B cell (primary cell): Measurements from ENCODE around the gene TFRC. TPM values are rescaled to one million over a fixed set of nuclear protein-coding genes. Genes with fewer than 3 reads are reported as not detected.

Experiments
- ATAC-seq: fragments of 200-7000 bp; cut with Tn5 transposase; one replicate; pipeline ENCODE4 v1.10.0; 2021; ENCODE audit warnings: low read depth, mild to moderate bottlenecking, moderate number of reproducible peaks, moderate library complexity
- CTCF ChIA-PET: fragments of 350-600 bp; sonication (Branson Sonifier 250); formaldehyde crosslinking; loops from one replicate; lab custom pipeline; 2021; ENCODE audit warnings: antibody characterized with exemption, inconsistent platforms; lab: Charles Lee
- POLR2A ChIA-PET: fragments of 350-600 bp; sonication (Branson Sonifier 250); formaldehyde crosslinking; loops from one replicate; lab custom pipeline; 2021; ENCODE audit warnings: antibody characterized with exemption; lab: Charles Lee
- DNase-seq: peaks from one replicate; pipeline ENCODE4 v3.0.0; 2013
- H2AFZ ChIP-seq: 2 replicates; pipeline ENCODE4 v1.6.1; 2012; ENCODE audit warnings: mild to moderate bottlenecking, low read depth, low read length; ENCODE audit not compliant: insufficient read depth, poor library complexity, severe bottlenecking
- H3K27ac ChIP-seq, 2 donors: 1 replicate in 1 of 2; 2 replicates in 1 of 2; pipeline ENCODE4 v1.5.1; 2012 to 2013; ENCODE audit warnings: low read length in 2 of 2, mild to moderate bottlenecking in 2 of 2, moderate library complexity in 1 of 2
- H3K27me3 ChIP-seq, 4 experiments: fragments of 200-600 bp in 1 of 4; sonication (generic) in 1 of 4; replicated peaks in 1 of 4; 1 replicate in 2 of 4; 2 replicates in 2 of 4; pipeline versions ENCODE4 v1.6.1 to v1.7.0; 2013 to 2016; ENCODE audit warnings: low read length in 3 of 4, mild to moderate bottlenecking in 2 of 4, mixed read lengths in 1 of 4, moderate library complexity in 1 of 4; ENCODE audit not compliant: insufficient read depth in 4 of 4, control insufficient read depth in 3 of 4; ENCODE audit errors: control extremely low read depth in 1 of 4
- H3K36me3 ChIP-seq, 2 experiments: replicated peaks in 1 of 2; 1 replicate in 1 of 2; 2 replicates in 1 of 2; pipeline versions ENCODE4 v1.6.1 to v1.7.1; 2013; ENCODE audit warnings: low read length in 1 of 2; ENCODE audit not compliant: insufficient read depth in 2 of 2, control insufficient read depth in 1 of 2; ENCODE audit errors: control extremely low read depth in 1 of 2, extremely low read depth in 1 of 2
- H3K4me1 ChIP-seq, 2 donors: fragments of 200-600 bp in 1 of 2; sonication (generic) in 1 of 2; 1 replicate in 1 of 2; 2 replicates in 1 of 2; pipeline versions ENCODE4 v1.5.1 to v1.6.1; 2013 to 2017; ENCODE audit warnings: low read length in 2 of 2; ENCODE audit not compliant: control insufficient read depth in 2 of 2, insufficient read depth in 2 of 2
- H3K4me2 ChIP-seq: replicated peaks from 2 replicates; pipeline ENCODE3; 2012; ENCODE audit warnings: mild to moderate bottlenecking, low read depth, low read length; ENCODE audit not compliant: poor library complexity, severe bottlenecking
- H3K4me3 ChIP-seq, 5 experiments: fragments of 200-600 bp in 1 of 5; sonication (generic) in 1 of 5; 1 replicate in 3 of 5; 2 replicates in 2 of 5; pipeline versions ENCODE4 v1.5.1 to v1.7.0; 2011 to 2016; ENCODE audit warnings: low read length in 4 of 5, mild to moderate bottlenecking in 4 of 5, low read depth in 2 of 5, control low read depth in 1 of 5, moderate library complexity in 1 of 5; ENCODE audit not compliant: insufficient read depth in 1 of 5; ENCODE audit errors: control extremely low read depth in 1 of 5, extremely low read depth in 1 of 5
- H3K79me2 ChIP-seq: fragments of 200-600 bp; sonication (generic); one replicate; pipeline ENCODE4 v1.6.0; 2016; ENCODE audit warnings: low read length; ENCODE audit not compliant: control insufficient read depth, insufficient read depth
- H3K9ac ChIP-seq: fragments of 200-600 bp; sonication (generic); 2 replicates; pipeline ENCODE4 v1.6.1; 2017; ENCODE audit warnings: mild to moderate bottlenecking, low read length, moderate library complexity
- H3K9me3 ChIP-seq, 3 donors: one replicate each; pipeline versions ENCODE4 v1.6.1 to v1.7.1; 2013; ENCODE audit warnings: low read length in 2 of 3; ENCODE audit not compliant: control insufficient read depth in 2 of 3, insufficient read depth in 1 of 3; ENCODE audit errors: control extremely low read depth in 1 of 3
- H4K20me1 ChIP-seq: 2 replicates; pipeline ENCODE4 v1.6.0; 2012; ENCODE audit warnings: mild to moderate bottlenecking, low read length; ENCODE audit not compliant: insufficient read depth, control insufficient read depth, poor library complexity, severe bottlenecking
- H3K27ac Mint-ChIP-seq: one replicate; pipeline ENCODE4 v1.8.0; 2021; ENCODE audit warnings: mixed read lengths
- H3K27me3 Mint-ChIP-seq: one replicate; pipeline ENCODE4 v1.8.0; 2021; ENCODE audit warnings: mixed read lengths
- H3K4me1 Mint-ChIP-seq: one replicate; pipeline ENCODE4 v1.8.0; 2021; ENCODE audit warnings: mixed read lengths
- H3K4me3 Mint-ChIP-seq: one replicate; pipeline ENCODE4 v1.8.0; 2021; ENCODE audit warnings: mixed read lengths
- H3K9me3 Mint-ChIP-seq: one replicate; pipeline ENCODE4 v1.8.0; 2022; ENCODE audit warnings: mixed read lengths; ENCODE audit not compliant: insufficient read depth
- CTCF ChIP-seq: fragments of 200-600 bp; IDR thresholded peaks from one replicate; pipeline ENCODE4 v1.8.0; 2022; ENCODE audit warnings: antibody characterized with exemption, mild to moderate bottlenecking
- EZH2 ChIP-seq: IDR thresholded peaks from 2 replicates; pipeline ENCODE4 v1.6.1; 2012; ENCODE audit warnings: borderline replicate concordance, low read depth, mild to moderate bottlenecking, moderate library complexity, low read length; ENCODE audit not compliant: insufficient read depth, poor library complexity, severe bottlenecking
- WGBS: methylation state at CpG from one replicate; pipeline ENCODE4 v1.1.5; 2013; ENCODE audit warnings: missing lambda C conversion rate; ENCODE audit not compliant: insufficient coverage; 5-methylcytosine and 5-hydroxymethylcytosine counted together
- intact Hi-C: fragments of 100-400 bp; cut with micrococcal nuclease; formaldehyde crosslinking; loops from one replicate; pipeline ENCODE4 v1.10.0; 2022
- polyA plus RNA-seq: library from polyadenylated mRNA; depleted of rRNA; stranded (reverse); fragments of >200 nt; gene quantifications from 2 replicates; pipeline ENCODE4 v1.2.3, GENCODE V29; 2012
- total RNA-seq, 2 donors: library from RNA; stranded (reverse); fragments of 120-200 nt in 1 of 2; gene quantifications; 1 replicate in 1 of 2; 2 replicates in 1 of 2; pipeline versions ENCODE4 v1.2.3 to v1.2.4, GENCODE V29; 2013 to 2022

Gene TFRC
- total and polyA plus RNA-seq, 2 donors (not counting 1 experiment from before 2014, with no cell fraction given): 41.7 to 104 TPM

- Mint-ChIP-seq H3K9me3 (no peaks in the 10 kb centered on the region), H3K27me3 (no peaks in the 10 kb centered on the region), H3K4me3 (peak overlapping the region; percentile 93), H3K27ac (peak overlapping the region; percentile 96), H3K4me1 (peaks cover 44% of the 10 kb centered on the region)
- DNase-seq (no peak), ATAC-seq (no peak)
- CTCF ChIA-PET: interaction anchor here (1.1 to 11.9 kb wide), 4 partner anchors 9 to 115 kb away, joined by 3 to 467 read pairs (median 12); no protein-coding TSS in a partner anchor
- POLR2A ChIA-PET: interaction anchor here (0.6 to 2.0 kb wide), 2 partner anchors 58 to 100 kb away, joined by 4 to 6 read pairs; no protein-coding TSS in a partner anchor
- H3K9ac ChIP-seq: peak overlapping the region; percentile 95
- H3K27ac ChIP-seq: peak overlapping the region in 1 of 2 donors; percentile 97
- intact Hi-C loops: loop anchor here (5.0 kb wide), 3 partner anchors 353 to 563 kb away; partner anchors contain the start of genes RNF168 and UBXN7
- H3K9me3 ChIP-seq: no peaks in the 10 kb centered on the region
- H2AFZ ChIP-seq: no peak overlapping the region
- H3K4me1 ChIP-seq: peaks cover 25 to 36% of the 10 kb centered on the region in 2 donors
- 79% methylated on average over 2 of the region's 3 CpGs for WGBS
- peaks cover 39% of the 10 kb centered on the region for H4K20me1 ChIP-seq
- H3K36me3 ChIP-seq: peaks cover 0 to 21% of the 10 kb centered on the region in 2 experiments
- no peak for TF ChIP-seq CTCF
- no peak for TF ChIP-seq EZH2
- peak overlapping the region in 3 of 5 experiments; percentile 50 to 99 (median 98) for H3K4me3 ChIP-seq
- H3K4me2 ChIP-seq: peak overlapping the region; percentile 74
- H3K79me2 ChIP-seq: peaks cover 68% of the 10 kb centered on the region
- no peaks in the 10 kb centered on the region for H3K27me3 ChIP-seq
Observed at GRCh38 chr3:196079682-196080081, 2.2 kb downstream of the TFRC start.

DNA sequence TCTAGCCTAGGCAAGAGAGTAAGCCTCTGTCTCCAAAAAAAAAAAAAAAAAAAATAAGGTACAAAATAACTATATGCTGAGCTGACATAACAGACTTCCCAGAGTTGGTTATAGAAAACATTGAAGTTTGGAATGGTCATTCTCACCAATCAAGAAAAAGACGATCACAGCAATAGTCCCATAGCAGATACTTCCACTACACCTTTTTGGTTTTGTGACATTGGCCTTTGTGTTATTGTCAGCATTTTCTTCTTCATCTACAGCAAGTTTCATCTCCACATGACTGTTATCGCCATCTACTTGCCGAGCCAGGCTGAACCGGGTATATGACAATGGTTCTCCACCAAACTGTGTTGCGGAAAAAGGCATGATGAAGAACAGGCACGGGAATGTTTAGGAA lies 6.9 kb downstream of the TFRC start:
- H3K79me2 ChIP-seq: peaks cover 75% of the 10 kb centered on the region
- H2AFZ ChIP-seq: no peak overlapping the region
- peaks cover 37% of the 10 kb centered on the region for H4K20me1 ChIP-seq
- no peaks in the 10 kb centered on the region for H3K9me3 ChIP-seq
- intact Hi-C loops: no loop called here
- Mint-ChIP-seq H3K4me1 (peaks cover 36% of the 10 kb centered on the region), H3K27me3 (no peaks in the 10 kb centered on the region), H3K27ac (no peak overlapping the region), H3K4me3 (no peak overlapping the region), H3K9me3 (no peaks in the 10 kb centered on the region)
- peaks cover 0 to 63% of the 10 kb centered on the region in 2 experiments for H3K36me3 ChIP-seq
- H3K4me2 ChIP-seq: no peak overlapping the region
- ChIA-PET POLR2A (interaction anchor here (0.7 kb wide), 3 partner anchors 38 to 144 kb away, joined by 3 to 7 read pairs (median 6); no protein-coding TSS in a partner anchor), CTCF (interaction anchor here (0.6 to 11.9 kb wide), 7 partner anchors 20 to 120 kb away, joined by 3 to 467 read pairs (median 5); no protein-coding TSS in a partner anchor)
- TF ChIP-seq CTCF: no peak
- no peak for TF ChIP-seq EZH2
- no peak overlapping the region for H3K4me3 ChIP-seq
- H3K4me1 ChIP-seq: peaks cover 9 to 23% of the 10 kb centered on the region in 2 donors
- 100% methylated on average over 3 of the region's 6 CpGs for WGBS
- peak overlapping the region in 1 of 2 donors; percentile 40 for H3K27ac ChIP-seq
- H3K27me3 ChIP-seq: no peaks in the 10 kb centered on the region
- no peak for DNase-seq
- ATAC-seq: no peak
- H3K9ac ChIP-seq: no peak overlapping the region
